HG03442 (cell line): ENCODE measurements around the gene NDUFB1.

Experiments used
- ATAC-seq: cut with Tn5 transposase; IDR thresholded peaks from one replicate; pipeline ENCODE4 v1.9.1; 2021; ENCODE audit warnings: mild to moderate bottlenecking, moderate library complexity; ENCODE audit not compliant: unreplicated experiment

Gene NDUFB1

GRCh38 chr14:92099802-92100201 is 21.7 kb downstream of the NDUFB1 start:
- no peak for ATAC-seq

- ATAC-seq: no peak
These were observed 28.2 kb downstream of the NDUFB1 start for GRCh38 chr14:92093320-92093719.

- ATAC-seq: no peak
These were observed 33.0 kb downstream of the NDUFB1 start for GRCh38 chr14:92088494-92088893.

GRCh38 chr14:92074555-92074954 is 47.0 kb downstream of the NDUFB1 start:
- no peak for ATAC-seq
